ENCODE results near the gene PTPRT.

DNA sequence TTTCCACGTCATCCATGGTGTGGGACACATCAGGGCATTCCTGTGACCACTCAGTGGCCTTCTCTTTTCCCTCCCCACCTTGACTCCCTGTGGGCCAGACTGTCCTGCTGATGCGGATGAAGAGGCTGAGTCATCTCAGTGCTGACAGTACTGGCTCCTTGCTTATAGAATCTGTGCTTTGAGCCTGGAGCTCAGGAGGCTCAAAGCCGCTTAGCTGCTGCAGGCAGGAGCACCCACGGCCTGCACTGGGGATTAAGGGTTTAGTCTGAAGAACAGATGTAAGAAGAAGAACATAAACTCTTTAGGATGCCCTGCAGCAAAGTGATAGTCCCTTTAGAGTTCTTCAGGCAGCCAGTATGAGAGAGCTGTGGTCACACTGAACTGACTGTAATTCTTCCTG lies 929.5 kb downstream of the PTPRT start:
- TF ChIP-seq SP1 (IDR thresholded peaks at IDR 0.05), result no peak
- TF ChIP-seq, protein P1, sequence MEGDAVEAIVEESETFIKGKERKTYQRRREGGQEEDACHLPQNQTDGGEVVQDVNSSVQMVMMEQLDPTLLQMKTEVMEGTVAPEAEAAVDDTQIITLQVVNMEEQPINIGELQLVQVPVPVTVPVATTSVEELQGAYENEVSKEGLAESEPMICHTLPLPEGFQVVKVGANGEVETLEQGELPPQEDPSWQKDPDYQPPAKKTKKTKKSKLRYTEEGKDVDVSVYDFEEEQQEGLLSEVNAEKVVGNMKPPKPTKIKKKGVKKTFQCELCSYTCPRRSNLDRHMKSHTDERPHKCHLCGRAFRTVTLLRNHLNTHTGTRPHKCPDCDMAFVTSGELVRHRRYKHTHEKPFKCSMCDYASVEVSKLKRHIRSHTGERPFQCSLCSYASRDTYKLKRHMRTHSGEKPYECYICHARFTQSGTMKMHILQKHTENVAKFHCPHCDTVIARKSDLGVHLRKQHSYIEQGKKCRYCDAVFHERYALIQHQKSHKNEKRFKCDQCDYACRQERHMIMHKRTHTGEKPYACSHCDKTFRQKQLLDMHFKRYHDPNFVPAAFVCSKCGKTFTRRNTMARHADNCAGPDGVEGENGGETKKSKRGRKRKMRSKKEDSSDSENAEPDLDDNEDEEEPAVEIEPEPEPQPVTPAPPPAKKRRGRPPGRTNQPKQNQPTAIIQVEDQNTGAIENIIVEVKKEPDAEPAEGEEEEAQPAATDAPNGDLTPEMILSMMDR (IDR thresholded peaks at IDR 0.05; ENCODE audit: low read depth, low read length, missing input control), result no peak
- no peak for TF ChIP-seq FOXA1 (IDR thresholded peaks at IDR 0.05)
- TF ChIP-seq, protein P2, sequence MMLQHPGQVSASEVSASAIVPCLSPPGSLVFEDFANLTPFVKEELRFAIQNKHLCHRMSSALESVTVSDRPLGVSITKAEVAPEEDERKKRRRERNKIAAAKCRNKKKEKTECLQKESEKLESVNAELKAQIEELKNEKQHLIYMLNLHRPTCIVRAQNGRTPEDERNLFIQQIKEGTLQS (IDR thresholded peaks at IDR 0.05), result no peak
- TF ChIP-seq, protein P3, sequence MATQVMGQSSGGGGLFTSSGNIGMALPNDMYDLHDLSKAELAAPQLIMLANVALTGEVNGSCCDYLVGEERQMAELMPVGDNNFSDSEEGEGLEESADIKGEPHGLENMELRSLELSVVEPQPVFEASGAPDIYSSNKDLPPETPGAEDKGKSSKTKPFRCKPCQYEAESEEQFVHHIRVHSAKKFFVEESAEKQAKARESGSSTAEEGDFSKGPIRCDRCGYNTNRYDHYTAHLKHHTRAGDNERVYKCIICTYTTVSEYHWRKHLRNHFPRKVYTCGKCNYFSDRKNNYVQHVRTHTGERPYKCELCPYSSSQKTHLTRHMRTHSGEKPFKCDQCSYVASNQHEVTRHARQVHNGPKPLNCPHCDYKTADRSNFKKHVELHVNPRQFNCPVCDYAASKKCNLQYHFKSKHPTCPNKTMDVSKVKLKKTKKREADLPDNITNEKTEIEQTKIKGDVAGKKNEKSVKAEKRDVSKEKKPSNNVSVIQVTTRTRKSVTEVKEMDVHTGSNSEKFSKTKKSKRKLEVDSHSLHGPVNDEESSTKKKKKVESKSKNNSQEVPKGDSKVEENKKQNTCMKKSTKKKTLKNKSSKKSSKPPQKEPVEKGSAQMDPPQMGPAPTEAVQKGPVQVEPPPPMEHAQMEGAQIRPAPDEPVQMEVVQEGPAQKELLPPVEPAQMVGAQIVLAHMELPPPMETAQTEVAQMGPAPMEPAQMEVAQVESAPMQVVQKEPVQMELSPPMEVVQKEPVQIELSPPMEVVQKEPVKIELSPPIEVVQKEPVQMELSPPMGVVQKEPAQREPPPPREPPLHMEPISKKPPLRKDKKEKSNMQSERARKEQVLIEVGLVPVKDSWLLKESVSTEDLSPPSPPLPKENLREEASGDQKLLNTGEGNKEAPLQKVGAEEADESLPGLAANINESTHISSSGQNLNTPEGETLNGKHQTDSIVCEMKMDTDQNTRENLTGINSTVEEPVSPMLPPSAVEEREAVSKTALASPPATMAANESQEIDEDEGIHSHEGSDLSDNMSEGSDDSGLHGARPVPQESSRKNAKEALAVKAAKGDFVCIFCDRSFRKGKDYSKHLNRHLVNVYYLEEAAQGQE (IDR thresholded peaks at IDR 0.05), result no peak
- no peak for TF ChIP-seq RAD21 (IDR thresholded peaks at IDR 0.05)
- TF ChIP-seq YY1 (IDR thresholded peaks at IDR 0.05), result no peak
- TF ChIP-seq TAF1 (conservative IDR thresholded peaks at IDR 0.05), result no peak
- TF ChIP-seq, protein P4, sequence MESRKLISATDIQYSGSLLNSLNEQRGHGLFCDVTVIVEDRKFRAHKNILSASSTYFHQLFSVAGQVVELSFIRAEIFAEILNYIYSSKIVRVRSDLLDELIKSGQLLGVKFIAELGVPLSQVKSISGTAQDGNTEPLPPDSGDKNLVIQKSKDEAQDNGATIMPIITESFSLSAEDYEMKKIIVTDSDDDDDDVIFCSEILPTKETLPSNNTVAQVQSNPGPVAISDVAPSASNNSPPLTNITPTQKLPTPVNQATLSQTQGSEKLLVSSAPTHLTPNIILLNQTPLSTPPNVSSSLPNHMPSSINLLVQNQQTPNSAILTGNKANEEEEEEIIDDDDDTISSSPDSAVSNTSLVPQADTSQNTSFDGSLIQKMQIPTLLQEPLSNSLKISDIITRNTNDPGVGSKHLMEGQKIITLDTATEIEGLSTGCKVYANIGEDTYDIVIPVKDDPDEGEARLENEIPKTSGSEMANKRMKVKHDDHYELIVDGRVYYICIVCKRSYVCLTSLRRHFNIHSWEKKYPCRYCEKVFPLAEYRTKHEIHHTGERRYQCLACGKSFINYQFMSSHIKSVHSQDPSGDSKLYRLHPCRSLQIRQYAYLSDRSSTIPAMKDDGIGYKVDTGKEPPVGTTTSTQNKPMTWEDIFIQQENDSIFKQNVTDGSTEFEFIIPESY (IDR thresholded peaks at IDR 0.05), result no peak
- no peak for TF ChIP-seq RXRA (IDR thresholded peaks at IDR 0.05)
- TF ChIP-seq FOXA2 (IDR thresholded peaks at IDR 0.05), result no peak
- no peak for TF ChIP-seq JUND (IDR thresholded peaks at IDR 0.05)
- no peak for TF ChIP-seq HNF4G (IDR thresholded peaks at IDR 0.05)

Measured in liver (tissue), 3 donors.